HUES64 (cell line): ENCODE measurements around the gene NTSR1.
A peak's percentile ranks its signal among the peaks of the same experiment; 100 is the strongest.

ENCODE experiments used
- H3K27ac ChIP-seq: 2 replicates; pipeline ENCODE4 v1.7.0; 2013; ENCODE audit warnings: low read depth, low read length, inconsistent platforms
- H3K27me3 ChIP-seq: 2 replicates; pipeline ENCODE4 v1.6.1; 2013; ENCODE audit warnings: mild to moderate bottlenecking, low read length; ENCODE audit not compliant: insufficient read depth
- H3K36me3 ChIP-seq: 2 replicates; pipeline ENCODE4 v1.6.1; 2013; ENCODE audit warnings: mild to moderate bottlenecking, low read length; ENCODE audit not compliant: insufficient read depth
- H3K4me1 ChIP-seq: 2 replicates; pipeline ENCODE4 v1.6.1; 2013; ENCODE audit warnings: mild to moderate bottlenecking, low read length, moderate library complexity; ENCODE audit not compliant: insufficient read depth
- H3K4me3 ChIP-seq: 2 replicates; pipeline ENCODE4 v1.5.1; 2013; ENCODE audit warnings: mild to moderate bottlenecking, low read length, moderate library complexity
- H3K9ac ChIP-seq: 2 replicates; pipeline ENCODE4 v1.6.1; 2013; ENCODE audit warnings: mild to moderate bottlenecking, low read depth, low read length
- H3K9me3 ChIP-seq: 2 replicates; pipeline ENCODE4 v1.6.1; 2013; ENCODE audit warnings: low read depth, low read length; ENCODE audit not compliant: insufficient read depth
- WGBS: fragments of 150-250, 120-280 bp; methylation state at CpG from one replicate; pipeline ENCODE4 v1.1.7; 2013; ENCODE audit warnings: missing lambda C conversion rate; 5-methylcytosine and 5-hydroxymethylcytosine counted together

NTSR1 gene

DNA sequence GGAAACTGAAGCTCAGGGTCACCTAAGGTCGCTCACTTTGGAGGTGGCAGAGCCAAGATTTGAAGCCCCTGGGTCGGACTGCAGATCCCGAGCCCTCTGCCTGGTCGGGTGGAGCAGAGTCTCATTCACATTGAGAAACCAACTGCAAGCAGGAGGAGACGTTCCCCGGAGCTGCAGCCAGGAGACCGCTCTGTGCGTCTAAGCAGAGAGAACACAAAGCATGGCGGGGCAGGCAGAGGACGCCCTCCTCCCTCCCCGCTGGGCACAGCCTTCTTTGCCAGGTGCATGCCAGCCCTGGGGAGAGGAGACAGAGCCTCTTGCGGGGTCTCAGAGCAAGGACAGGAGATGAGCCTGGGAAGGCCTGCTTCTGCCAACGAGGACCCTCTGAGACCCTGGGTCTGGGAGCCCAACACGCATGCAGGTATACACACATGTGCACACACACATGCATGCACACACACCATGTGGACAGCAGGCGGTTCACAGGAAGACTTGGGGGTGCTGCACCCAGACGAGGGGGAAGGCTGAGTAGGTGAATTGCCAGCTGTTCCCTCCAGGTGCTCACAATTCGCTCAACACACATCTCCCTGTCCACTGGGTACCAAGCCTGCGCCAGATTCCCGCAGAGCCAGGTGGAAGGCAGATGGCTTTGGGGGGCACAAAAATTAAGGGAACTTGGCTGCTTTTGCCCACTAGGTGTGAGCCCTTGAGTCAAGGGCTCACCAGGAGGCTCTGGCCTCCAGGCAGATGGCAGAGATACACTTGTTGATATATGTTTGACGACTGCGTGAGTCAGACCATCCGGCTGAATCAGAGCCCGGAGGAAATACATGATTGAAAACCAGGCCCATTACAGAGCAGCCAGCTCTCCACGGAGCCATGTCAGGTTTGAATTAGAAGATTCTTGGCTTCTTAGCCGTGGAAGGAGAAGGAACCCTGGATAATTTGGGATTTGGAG lies 5.5 kb upstream of the NTSR1 start:
- Histone ChIP-seq H3K4me1 (no peaks in the 10 kb centered on the region), H3K9me3 (no peaks in the 10 kb centered on the region), H3K27ac (no peak overlapping the region), H3K27me3 (peaks cover 7% of the 10 kb centered on the region), H3K4me3 (no peak overlapping the region), H3K36me3 (no peaks in the 10 kb centered on the region), H3K9ac (no peak overlapping the region)
- WGBS, result 87% methylated on average over 25 of the region's 25 CpGs

DNA sequence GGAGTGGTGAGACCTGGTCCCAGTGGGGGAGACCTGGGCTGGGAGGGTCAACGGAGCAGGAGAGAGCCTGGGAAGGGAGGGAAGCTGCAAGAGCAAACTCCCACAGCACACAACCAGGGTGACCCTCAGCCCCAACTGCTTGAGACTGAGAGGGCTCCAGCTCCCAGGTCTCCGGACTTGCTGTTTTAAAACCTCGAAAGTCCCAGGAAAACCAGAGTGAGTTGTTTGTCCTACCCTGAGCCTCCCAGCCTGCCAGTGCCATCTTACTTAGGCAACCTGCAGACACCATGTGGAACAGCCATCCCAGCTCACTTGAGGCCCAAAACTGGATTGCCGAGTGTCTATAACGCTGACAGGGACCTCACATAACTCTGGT lies 4.8 kb upstream of the NTSR1 start:
- no peak overlapping the region for H3K27ac ChIP-seq

DNA sequence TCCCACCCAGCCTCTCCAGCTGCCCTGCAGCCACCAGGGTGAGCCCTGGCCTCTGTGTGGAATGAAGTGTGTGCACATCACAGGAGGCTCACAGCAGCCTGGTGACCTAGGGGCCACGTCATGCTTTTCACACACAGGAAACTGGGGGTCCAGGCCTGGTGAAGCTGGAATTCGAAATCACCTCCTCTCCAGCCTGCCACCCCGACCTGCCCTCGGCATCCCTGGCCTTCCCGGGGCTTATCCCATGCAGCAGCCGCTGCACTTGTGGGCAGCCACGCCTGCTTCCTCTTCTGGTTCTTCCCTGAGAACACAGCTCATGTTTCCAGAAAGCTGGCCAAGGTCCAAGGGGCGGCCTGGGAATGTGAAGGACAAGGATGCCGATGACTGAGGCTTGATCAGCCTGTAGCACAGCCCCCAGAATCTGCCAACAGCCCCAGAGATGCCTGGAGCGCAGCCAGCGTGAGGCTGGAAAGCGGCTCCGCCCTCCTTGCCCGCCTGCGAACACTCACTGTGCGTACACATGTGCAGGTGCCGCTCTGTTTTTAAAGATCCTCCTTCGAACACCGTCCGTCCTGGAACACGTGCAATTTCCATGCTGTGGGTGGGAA lies 4.2 kb upstream of the NTSR1 start:
- peaks cover 20% of the 10 kb centered on the region for H3K27me3 ChIP-seq
- no peaks in the 10 kb centered on the region for H3K36me3 ChIP-seq
- no peak overlapping the region for H3K27ac ChIP-seq
- no peak overlapping the region for H3K9ac ChIP-seq
- H3K9me3 ChIP-seq, result no peaks in the 10 kb centered on the region
- WGBS, result 84% methylated on average over 21 of the region's 21 CpGs
- H3K4me3 ChIP-seq, result no peak overlapping the region
- H3K4me1 ChIP-seq, result no peaks in the 10 kb centered on the region

More for the DNA sequence above, 4.8 kb upstream of the NTSR1 start:
- Histone ChIP-seq H3K27me3 (peaks cover 14% of the 10 kb centered on the region), H3K9me3 (no peaks in the 10 kb centered on the region), H3K36me3 (no peaks in the 10 kb centered on the region), H3K9ac (no peak overlapping the region), H3K4me1 (no peaks in the 10 kb centered on the region), H3K4me3 (no peak overlapping the region)
- 89% methylated on average over 5 of the region's 5 CpGs for WGBS

DNA sequence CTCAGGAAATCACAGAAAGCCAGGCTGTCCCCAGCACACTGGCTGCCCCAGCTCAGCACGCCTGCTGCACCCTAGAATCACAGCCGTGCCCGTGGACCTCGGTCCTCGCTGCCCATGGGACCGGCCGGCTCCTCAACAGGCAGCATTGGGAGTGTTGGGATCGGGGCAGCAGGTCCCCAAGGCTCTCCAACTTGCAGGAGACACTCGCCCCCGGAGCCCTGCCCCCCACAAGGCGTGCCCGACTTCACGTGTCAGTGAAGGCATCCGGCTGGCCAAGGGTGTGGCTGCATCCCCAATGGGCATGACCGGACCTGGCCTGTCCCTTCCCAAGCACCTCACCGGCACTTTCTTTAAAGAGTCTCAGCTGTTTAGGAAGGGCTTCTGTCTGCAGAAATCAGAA lies 3.0 kb upstream of the NTSR1 start:
- no peaks in the 10 kb centered on the region for H3K4me1 ChIP-seq
- H3K27ac ChIP-seq, result no peak overlapping the region
- no peaks in the 10 kb centered on the region for H3K36me3 ChIP-seq
- no peaks in the 10 kb centered on the region for H3K9me3 ChIP-seq
- 92% methylated on average over 16 of the region's 16 CpGs for WGBS
- H3K4me3 ChIP-seq, result no peak overlapping the region
- no peak overlapping the region for H3K9ac ChIP-seq
- peaks cover 32% of the 10 kb centered on the region for H3K27me3 ChIP-seq

DNA sequence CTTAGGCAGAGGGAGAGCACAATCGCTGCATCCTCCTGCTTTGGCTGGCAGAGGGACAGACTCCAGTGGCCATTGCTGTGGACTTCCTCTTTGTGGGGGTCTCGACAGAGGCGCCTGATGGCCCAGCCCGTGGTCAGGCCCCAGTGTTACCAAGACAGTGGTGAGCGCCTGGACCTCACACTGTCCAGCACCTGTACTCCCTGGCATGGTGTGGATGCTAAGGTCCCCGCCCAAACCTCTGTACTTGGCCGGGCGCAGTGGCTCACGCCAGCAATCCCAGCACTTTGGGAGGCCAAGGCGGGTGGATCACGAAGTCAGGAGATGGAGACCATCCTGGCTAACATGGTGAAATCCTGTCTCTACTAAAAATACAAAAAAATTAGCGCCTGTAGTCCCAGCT lies 2.3 kb upstream of the NTSR1 start:
- H3K9ac ChIP-seq, result no peak overlapping the region
- no peak overlapping the region for H3K27ac ChIP-seq
- H3K9me3 ChIP-seq, result no peaks in the 10 kb centered on the region
- no peaks in the 10 kb centered on the region for H3K36me3 ChIP-seq
- no peaks in the 10 kb centered on the region for H3K4me1 ChIP-seq
- H3K27me3 ChIP-seq, result peaks cover 38% of the 10 kb centered on the region
- 92% methylated on average over 12 of the region's 12 CpGs for WGBS
- H3K4me3 ChIP-seq, result no peak overlapping the region

DNA sequence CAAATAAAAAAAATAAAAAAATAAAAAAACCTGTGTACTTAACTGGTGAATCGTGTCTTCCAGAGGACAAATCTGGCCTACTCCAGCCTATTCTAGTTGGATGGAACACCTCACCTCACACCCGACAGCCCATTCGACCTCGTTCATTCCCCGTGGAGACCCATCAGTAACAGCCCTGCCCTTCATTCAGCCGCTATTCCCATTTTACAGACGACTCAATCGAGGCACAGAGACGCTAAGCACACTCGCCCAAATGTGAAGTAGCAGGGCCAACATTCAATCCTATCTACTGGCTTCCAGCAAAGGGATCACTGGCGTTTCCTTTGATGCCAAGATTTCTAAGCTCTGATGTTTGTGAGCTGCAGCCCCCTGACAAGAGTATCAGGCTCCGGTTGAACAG lies 1.8 kb upstream of the NTSR1 start:
- no peak overlapping the region for H3K9ac ChIP-seq
- no peaks in the 10 kb centered on the region for H3K36me3 ChIP-seq
- no peaks in the 10 kb centered on the region for H3K4me1 ChIP-seq
- peaks cover 38% of the 10 kb centered on the region for H3K27me3 ChIP-seq
- 88% methylated on average over 12 of the region's 12 CpGs for WGBS
- no peak overlapping the region for H3K4me3 ChIP-seq
- H3K27ac ChIP-seq, result no peak overlapping the region
- no peaks in the 10 kb centered on the region for H3K9me3 ChIP-seq

DNA sequence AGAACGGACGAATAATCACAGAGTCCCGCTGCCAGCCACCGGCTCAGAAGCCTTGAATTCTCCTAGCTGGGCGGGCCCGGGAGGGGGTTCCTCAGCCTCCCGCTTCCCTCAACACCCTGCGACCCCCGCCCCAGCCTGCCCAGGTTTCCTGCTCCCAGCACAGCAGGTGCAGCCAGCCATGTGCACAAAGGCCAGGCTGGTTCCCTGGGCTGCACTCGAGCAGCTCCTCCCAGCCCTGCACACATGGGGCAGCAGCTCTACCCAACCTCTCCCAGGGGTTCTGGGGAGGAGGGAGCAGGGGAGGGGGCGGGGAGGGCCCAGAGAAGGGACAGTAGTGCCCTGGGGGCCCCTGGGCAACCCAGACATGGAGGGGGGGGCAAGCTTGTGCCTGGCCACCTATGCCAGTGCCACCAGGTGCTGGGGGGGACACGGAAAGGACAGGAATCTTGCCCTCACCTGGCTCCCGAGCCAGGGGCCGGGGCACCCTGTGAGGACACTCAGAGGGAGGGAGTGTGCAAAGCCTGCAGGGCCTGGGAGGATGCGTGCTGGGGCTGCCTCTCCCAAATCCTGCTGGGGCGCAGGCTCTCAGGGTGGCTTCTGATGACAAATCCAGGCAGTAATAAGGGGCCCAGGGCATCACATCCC lies 1.2 kb upstream of the NTSR1 start:
- no peak overlapping the region for H3K4me3 ChIP-seq
- H3K36me3 ChIP-seq, result no peaks in the 10 kb centered on the region
- no peak overlapping the region for H3K27ac ChIP-seq
- no peaks in the 10 kb centered on the region for H3K4me1 ChIP-seq
- H3K9me3 ChIP-seq, result no peaks in the 10 kb centered on the region
- H3K9ac ChIP-seq, result no peak overlapping the region
- peaks cover 38% of the 10 kb centered on the region for H3K27me3 ChIP-seq
- 70% methylated on average over 16 of the region's 16 CpGs for WGBS

DNA sequence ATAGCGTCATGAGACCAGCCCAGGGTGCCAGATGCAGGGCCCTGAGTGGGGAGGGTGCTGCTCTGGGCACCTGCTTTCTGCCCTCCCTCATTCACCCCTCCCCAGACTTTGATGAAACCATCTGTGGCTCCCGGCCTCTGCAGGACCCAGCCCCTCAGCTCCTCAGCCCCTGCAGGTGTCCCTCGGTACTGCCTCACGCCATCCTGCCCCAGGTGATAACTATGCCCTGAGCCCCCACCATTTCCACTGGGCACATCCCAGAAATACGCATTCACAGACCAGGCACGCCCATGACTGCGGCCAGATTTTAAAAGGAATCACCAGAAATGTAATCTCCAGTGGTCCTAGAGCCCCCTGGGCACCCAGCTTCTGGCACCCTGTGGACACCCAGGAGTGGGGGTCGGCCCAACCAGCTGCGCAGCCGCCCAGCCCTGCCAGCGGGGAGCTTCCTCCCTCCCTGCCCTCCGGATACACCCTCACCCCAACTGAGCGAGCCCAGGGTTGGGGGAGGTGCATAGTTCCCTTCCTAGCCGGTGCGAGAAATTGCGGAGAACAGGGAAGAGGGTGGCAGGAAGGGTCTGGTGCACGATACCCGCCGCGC lies 615 bp upstream of the NTSR1 start:
- Histone ChIP-seq H3K4me1 (no peaks in the 10 kb centered on the region), H3K4me3 (peak overlapping the region; percentile 48), H3K36me3 (no peaks in the 10 kb centered on the region), H3K9me3 (no peaks in the 10 kb centered on the region), H3K27me3 (peaks cover 38% of the 10 kb centered on the region), H3K27ac (no peak overlapping the region), H3K9ac (no peak overlapping the region)
- 10% methylated on average over 19 of the region's 20 CpGs for WGBS

DNA sequence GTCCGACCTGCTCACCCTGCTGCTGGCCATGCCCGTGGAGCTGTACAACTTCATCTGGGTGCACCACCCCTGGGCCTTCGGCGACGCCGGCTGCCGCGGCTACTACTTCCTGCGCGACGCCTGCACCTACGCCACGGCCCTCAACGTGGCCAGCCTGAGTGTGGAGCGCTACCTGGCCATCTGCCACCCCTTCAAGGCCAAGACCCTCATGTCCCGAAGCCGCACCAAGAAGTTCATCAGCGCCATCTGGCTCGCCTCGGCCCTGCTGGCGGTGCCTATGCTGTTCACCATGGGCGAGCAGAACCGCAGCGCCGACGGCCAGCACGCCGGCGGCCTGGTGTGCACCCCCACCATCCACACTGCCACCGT lies 885 bp downstream of the NTSR1 start:
- 91% methylated on average over 30 of the region's 30 CpGs for WGBS
- Histone ChIP-seq H3K9ac (no peak overlapping the region), H3K4me1 (no peaks in the 10 kb centered on the region), H3K27me3 (peaks cover 38% of the 10 kb centered on the region), H3K9me3 (no peaks in the 10 kb centered on the region), H3K4me3 (peak overlapping the region; percentile 48; the same call in 1 of the 2 replicates), H3K27ac (no peak overlapping the region), H3K36me3 (no peaks in the 10 kb centered on the region)

DNA sequence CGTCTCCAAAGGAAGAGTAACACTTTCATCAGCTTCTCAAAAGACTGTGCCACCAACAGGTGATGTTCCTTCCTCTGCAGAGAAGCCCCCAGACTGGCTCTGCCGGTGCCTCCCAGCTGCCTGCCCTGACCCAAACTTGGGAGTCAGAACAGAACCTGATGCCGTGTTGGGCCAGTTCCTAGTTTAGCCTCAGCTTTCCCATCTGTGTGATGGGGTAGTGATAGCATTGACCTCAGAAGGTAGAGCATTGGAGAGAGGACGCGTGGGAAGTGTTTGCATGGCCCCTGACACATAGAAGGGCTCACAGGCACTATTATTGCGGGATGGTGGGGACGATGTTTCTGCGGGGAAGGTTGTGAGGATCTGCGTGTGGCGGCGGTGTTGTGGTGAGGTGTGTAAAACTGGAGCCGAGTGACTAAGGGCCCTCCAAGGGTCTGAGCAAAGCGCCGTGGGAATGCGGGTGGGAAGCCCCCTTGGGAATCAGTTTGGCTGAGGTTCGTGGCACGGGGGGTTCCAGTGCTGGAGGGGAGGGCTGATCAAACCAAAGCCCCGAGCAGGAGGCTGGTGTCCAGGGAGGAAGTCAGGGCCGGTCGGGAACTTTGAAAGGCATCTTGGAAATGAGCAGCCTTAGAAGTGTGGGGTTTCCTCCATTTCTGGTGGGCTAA lies 1.7 kb downstream of the NTSR1 start:
- Histone ChIP-seq H3K27me3 (peaks cover 38% of the 10 kb centered on the region), H3K27ac (no peak overlapping the region), H3K9ac (no peak overlapping the region), H3K9me3 (no peaks in the 10 kb centered on the region), H3K4me1 (no peaks in the 10 kb centered on the region), H3K4me3 (no peak overlapping the region), H3K36me3 (no peaks in the 10 kb centered on the region)
- WGBS, result 91% methylated on average over 20 of the region's 20 CpGs
